Measurements from ENCODE around the gene PAX8.

The PAX8 gene

GRCh38 chr2:113240915-113241911 is 37.5 kb downstream of the PAX8 start:
- TF ChIP-seq TEAD4 (IDR thresholded peaks at IDR 0.05) (peak; percentile 48), TAF1 (IDR thresholded peaks at IDR 0.05; ENCODE audit: low read depth) (no peak), REST (IDR thresholded peaks at IDR 0.05; ENCODE audit: low read depth) (no peak), NFIC (IDR thresholded peaks at IDR 0.05) (peak; percentile 63), CREB1 (IDR thresholded peaks at IDR 0.05; ENCODE audit: low read depth) (no peak), MAX (IDR thresholded peaks at IDR 0.05) (peak; percentile 54; the same call in 1 of the 2 replicates), USF1 (IDR thresholded peaks at IDR 0.05) (peak; percentile 50; the same call in 1 of the 2 replicates), EP300 (IDR thresholded peaks at IDR 0.05; ENCODE audit: borderline replicate concordance) (peak; percentile 73; the same call in 1 of the 2 replicates), TCF12 (IDR thresholded peaks at IDR 0.05; ENCODE audit: low read depth) (peak; percentile 78), CEBPB (IDR thresholded peaks at IDR 0.05) (peak; percentile 94)

GRCh38 chr2:113240150-113240914 is 38.4 kb downstream of the PAX8 start:
- TF ChIP-seq TEAD4 (IDR thresholded peaks at IDR 0.05) (no peak), ZBTB7A (IDR thresholded peaks at IDR 0.05; ENCODE audit: low read depth) (no peak), EGR1 (IDR thresholded peaks at IDR 0.05) (no peak), CEBPB (IDR thresholded peaks at IDR 0.05) (no peak), USF1 (IDR thresholded peaks at IDR 0.05) (no peak), REST (IDR thresholded peaks at IDR 0.05; ENCODE audit: low read depth) (no peak), MAX (IDR thresholded peaks at IDR 0.05) (no peak), RAD21 (IDR thresholded peaks at IDR 0.05; ENCODE audit: low read depth) (no peak), CREB1 (IDR thresholded peaks at IDR 0.05; ENCODE audit: low read depth) (no peak), YY1 (IDR thresholded peaks at IDR 0.05; ENCODE audit: low read depth) (no peak), EP300 (IDR thresholded peaks at IDR 0.05; ENCODE audit: borderline replicate concordance) (peak; percentile 4; the same call in 1 of the 2 replicates), TAF1 (IDR thresholded peaks at IDR 0.05; ENCODE audit: low read depth) (no peak), FOXM1 (IDR thresholded peaks at IDR 0.05; ENCODE audit: borderline replicate concordance, low read depth) (no peak), TCF12 (IDR thresholded peaks at IDR 0.05; ENCODE audit: low read depth) (no peak), NFIC (IDR thresholded peaks at IDR 0.05) (peak; percentile 54)

GRCh38 chr2:113238871-113239839 is 39.6 kb downstream of the PAX8 start:
- TF ChIP-seq ZBTB7A (IDR thresholded peaks at IDR 0.05; ENCODE audit: low read depth) (no peak), FOXM1 (IDR thresholded peaks at IDR 0.05; ENCODE audit: borderline replicate concordance, low read depth) (no peak), YY1 (IDR thresholded peaks at IDR 0.05; ENCODE audit: low read depth) (no peak), REST (IDR thresholded peaks at IDR 0.05; ENCODE audit: low read depth) (no peak), TAF1 (IDR thresholded peaks at IDR 0.05; ENCODE audit: low read depth) (no peak), EP300 (IDR thresholded peaks at IDR 0.05; ENCODE audit: borderline replicate concordance) (no peak), TCF12 (IDR thresholded peaks at IDR 0.05; ENCODE audit: low read depth) (no peak), CEBPB (IDR thresholded peaks at IDR 0.05) (no peak), MAX (IDR thresholded peaks at IDR 0.05) (no peak), USF1 (IDR thresholded peaks at IDR 0.05) (no peak), NFIC (IDR thresholded peaks at IDR 0.05) (no peak), CREB1 (IDR thresholded peaks at IDR 0.05; ENCODE audit: low read depth) (no peak), EGR1 (IDR thresholded peaks at IDR 0.05) (no peak), TEAD4 (IDR thresholded peaks at IDR 0.05) (no peak)
